ENCODE measurements around the gene OBSL1.

OBSL1 gene

DNA sequence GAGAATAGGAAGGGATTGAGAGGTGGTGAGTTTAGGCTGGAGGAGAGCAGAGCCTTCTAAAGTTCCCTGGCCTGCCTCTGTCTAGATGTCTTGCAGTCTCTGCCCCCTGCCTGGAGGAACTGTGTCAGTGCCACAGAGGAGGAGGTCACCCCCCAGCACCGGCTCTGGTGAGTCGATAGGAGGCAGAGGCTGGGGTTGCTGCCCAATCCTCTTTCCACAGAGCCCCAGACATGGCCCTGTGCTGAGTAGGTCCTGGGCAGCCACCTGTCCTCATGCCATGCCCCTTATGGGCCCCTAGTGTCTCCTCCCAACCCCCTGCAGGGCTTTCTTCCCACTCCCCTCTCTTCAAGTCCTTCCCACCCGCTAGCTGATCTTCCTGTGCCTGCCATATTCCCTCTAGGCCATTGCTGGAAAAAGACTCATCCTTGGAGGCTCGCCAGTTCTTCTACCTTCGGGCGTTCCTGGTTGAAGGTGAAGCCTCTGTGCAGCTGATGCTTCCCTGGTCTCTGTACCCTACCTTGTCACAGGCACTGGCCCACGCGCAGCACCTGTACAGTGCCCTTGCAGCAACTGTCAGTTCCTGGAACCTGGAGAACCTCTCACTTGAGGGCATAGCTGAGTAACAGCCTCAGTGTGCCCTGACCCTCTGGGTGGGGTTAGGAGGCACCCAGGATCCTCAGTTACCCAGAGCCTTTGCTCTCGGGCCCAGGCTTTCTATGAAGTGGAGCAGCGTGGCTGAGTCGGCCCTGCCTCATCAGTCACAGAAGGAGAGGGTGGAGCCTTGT, 42.9 kb upstream of the OBSL1 start:
- TF ChIP-seq, protein P1, sequence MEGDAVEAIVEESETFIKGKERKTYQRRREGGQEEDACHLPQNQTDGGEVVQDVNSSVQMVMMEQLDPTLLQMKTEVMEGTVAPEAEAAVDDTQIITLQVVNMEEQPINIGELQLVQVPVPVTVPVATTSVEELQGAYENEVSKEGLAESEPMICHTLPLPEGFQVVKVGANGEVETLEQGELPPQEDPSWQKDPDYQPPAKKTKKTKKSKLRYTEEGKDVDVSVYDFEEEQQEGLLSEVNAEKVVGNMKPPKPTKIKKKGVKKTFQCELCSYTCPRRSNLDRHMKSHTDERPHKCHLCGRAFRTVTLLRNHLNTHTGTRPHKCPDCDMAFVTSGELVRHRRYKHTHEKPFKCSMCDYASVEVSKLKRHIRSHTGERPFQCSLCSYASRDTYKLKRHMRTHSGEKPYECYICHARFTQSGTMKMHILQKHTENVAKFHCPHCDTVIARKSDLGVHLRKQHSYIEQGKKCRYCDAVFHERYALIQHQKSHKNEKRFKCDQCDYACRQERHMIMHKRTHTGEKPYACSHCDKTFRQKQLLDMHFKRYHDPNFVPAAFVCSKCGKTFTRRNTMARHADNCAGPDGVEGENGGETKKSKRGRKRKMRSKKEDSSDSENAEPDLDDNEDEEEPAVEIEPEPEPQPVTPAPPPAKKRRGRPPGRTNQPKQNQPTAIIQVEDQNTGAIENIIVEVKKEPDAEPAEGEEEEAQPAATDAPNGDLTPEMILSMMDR (IDR thresholded peaks at IDR 0.05; ENCODE audit: low read depth, low read length): no peak
- H3K4me3 ChIP-seq (ENCODE audit: low read depth, low read length): no peak overlapping the region

DNA sequence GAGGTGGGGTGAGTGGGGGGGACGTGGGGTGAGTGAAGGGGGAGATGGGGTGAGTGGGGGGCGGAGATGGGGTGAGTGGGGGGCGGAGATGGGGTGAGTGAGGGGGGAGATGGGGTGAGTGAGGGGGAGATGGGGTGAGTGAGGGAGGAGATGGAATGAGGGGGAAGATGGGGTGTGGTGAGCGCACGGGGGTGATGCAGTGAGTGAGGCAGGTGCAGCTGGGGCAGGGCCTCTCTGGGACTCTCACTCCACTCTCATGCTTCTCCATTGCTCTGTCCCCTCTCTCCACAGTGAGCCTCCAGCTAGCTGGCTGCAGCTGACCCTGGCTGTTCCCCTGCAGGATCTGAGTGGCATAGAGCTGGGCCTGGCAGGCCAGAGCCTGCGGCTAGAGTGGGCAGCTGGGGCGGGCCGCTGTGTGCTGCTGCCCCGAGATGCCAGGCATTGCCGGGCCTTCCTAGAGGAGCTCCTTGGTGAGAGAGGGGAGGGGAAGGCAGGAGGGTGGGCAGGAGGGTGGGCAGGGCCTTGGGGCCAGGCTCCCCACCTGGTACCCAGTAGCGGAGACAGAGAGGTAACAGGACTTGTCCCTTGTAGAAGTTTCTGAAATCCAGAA, 42.2 kb upstream of the OBSL1 start:
- TF ChIP-seq, protein P1 (IDR thresholded peaks at IDR 0.05; ENCODE audit: low read depth, low read length): no peak
- no peak overlapping the region for H3K4me3 ChIP-seq (ENCODE audit: low read depth, low read length)

GRCh38 chr2:219612577-219613286, 41.4 kb upstream of the OBSL1 start:
- TF ChIP-seq, protein P1 (IDR thresholded peaks at IDR 0.05; ENCODE audit: low read depth, low read length): no peak
- no peak overlapping the region for H3K4me3 ChIP-seq (ENCODE audit: low read depth, low read length)

- H3K4me3 ChIP-seq (ENCODE audit: low read depth, low read length): no peak overlapping the region
- TF ChIP-seq, protein P1 (IDR thresholded peaks at IDR 0.05; ENCODE audit: low read depth, low read length): no peak
Measured at GRCh38 chr2:219611866-219612576, 40.7 kb upstream of the OBSL1 start.

- TF ChIP-seq, protein P1 (IDR thresholded peaks at IDR 0.05; ENCODE audit: low read depth, low read length): no peak
- H3K4me3 ChIP-seq (ENCODE audit: low read depth, low read length): no peak overlapping the region
Measured at GRCh38 chr2:219611306-219611705, 40.0 kb upstream of the OBSL1 start.

DNA sequence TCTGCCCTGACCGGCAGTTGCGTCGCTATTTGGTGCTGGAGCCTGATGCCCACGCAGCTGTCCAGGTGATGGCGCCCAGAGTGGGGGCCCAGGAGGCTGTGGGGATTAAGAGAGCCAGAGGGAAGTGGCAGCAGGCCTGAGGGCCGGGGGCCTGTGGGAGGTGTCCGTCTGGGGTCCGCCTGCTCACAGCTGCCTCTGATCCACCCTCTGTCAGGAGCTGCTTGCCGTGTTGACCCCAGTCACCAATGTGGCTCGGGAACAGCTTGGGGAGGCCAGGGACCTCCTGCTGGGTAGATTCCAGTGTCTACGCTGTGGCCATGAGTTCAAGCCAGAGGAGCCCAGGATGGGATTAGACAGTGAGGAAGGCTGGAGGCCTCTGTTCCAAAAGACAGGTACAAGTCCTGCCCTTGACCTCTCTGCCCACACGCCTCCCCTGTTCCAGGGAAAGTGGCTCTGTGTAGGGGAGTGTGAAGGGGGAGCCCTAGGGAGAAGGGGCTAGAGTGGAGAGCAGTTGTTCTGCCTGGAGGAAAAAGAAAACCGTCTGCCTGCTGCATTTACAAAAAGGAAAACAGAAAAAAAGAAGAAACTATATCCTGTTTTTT, 37.9 kb upstream of the OBSL1 start:
- TF ChIP-seq, protein P1 (IDR thresholded peaks at IDR 0.05; ENCODE audit: low read depth, low read length): no peak
- no peak overlapping the region for H3K4me3 ChIP-seq (ENCODE audit: low read depth, low read length)

Data from WI38 (cell line).